ENCODE results near the gene MBNL3. TPM values are rescaled to one million over a fixed set of nuclear protein-coding genes. Genes with fewer than 3 reads are reported as not detected.

The MBNL3 gene
- total and polyA plus RNA-seq, 2 donors (not counting 3 experiments of a cell fraction or from before 2014, with no cell fraction given) = 1.8 to 5.6 TPM

- H3K9me3 ChIP-seq (replicated peaks; ENCODE audit: control insufficient read depth, insufficient read depth, low read length) = no peaks in the 10 kb centered on the region
- H3K27me3 ChIP-seq (ENCODE audit: control insufficient read depth in 2 of 2, insufficient read depth in 2 of 2, low read length in 2 of 2) = no peaks in the 10 kb centered on the region
- no TSS peak for BruUV-seq (replicated peaks)
- H3K9ac ChIP-seq (replicated peaks; ENCODE audit: extremely low read depth, insufficient read depth, low read length) = no peak overlapping the region
- H3K9me1 ChIP-seq (replicated peaks; ENCODE audit: control insufficient read depth, extremely low read depth, insufficient read depth, low read length) = no peaks in the 10 kb centered on the region
- dilution Hi-C loops (cut with MboI; ENCODE audit: extremely low pct_ligation_motif_present, low sequenced_read_pairs) (no loop called here), intact Hi-C loops (cut with micrococcal nuclease) (no loop called here)
- H3K4me2 ChIP-seq (ENCODE audit: insufficient read depth, low read length) = no peak overlapping the region
- no peak overlapping the region for H2AFZ ChIP-seq (ENCODE audit: low read depth, low read length)
- H3K79me2 ChIP-seq (ENCODE audit: control insufficient read depth, insufficient read depth, low read length) = no peaks in the 10 kb centered on the region
- no peaks in the 10 kb centered on the region for H3K36me3 ChIP-seq (ENCODE audit: control insufficient read depth in 2 of 2, extremely low read depth in 1 of 2, insufficient read depth in 2 of 2, low read length in 2 of 2)
- DNase-seq (ENCODE audit: low read depth, low spot score) (no peak), FAIRE-seq (no peak)
- no peaks in the 10 kb centered on the region for H3K4me1 ChIP-seq (ENCODE audit: control insufficient read depth, extremely low read depth, insufficient read depth, low read length)
- ChIA-PET CTCF (interaction anchor here (1.1 kb wide), 1 partner anchor 9 kb away, joined by 3 read pairs; no protein-coding TSS in a partner anchor), POLR2A (no interaction called here)
- no peak for TF ChIP-seq POLR2AphosphoS5 (IDR thresholded peaks at IDR 0.05; ENCODE audit: insufficient read depth, low read depth, low read length)
- TF ChIP-seq FOS (IDR thresholded peaks at IDR 0.05; ENCODE audit: borderline replicate concordance, insufficient read depth, low read length) = no peak
- no peak for TF ChIP-seq JUN (IDR thresholded peaks at IDR 0.05; ENCODE audit: borderline replicate concordance, insufficient read depth, insufficient read length, low read depth)
- no peak for TF ChIP-seq MYC (IDR thresholded peaks at IDR 0.05; ENCODE audit: low read depth, low read length)
- TF ChIP-seq MAX (IDR thresholded peaks at IDR 0.05; ENCODE audit: insufficient read depth, insufficient read length) = no peak
- no peak for TF ChIP-seq EZH2 (IDR thresholded peaks at IDR 0.05; ENCODE audit: borderline replicate concordance, low read depth, low read length, severe bottlenecking)
- no peak for TF ChIP-seq POLR2A (IDR thresholded peaks at IDR 0.05; ENCODE audit: low read depth, low read length)
- TF ChIP-seq GATA2 (IDR thresholded peaks at IDR 0.05; ENCODE audit: insufficient read depth, insufficient read length, low read depth, low read length) = no peak
- TF ChIP-seq, protein P1, sequence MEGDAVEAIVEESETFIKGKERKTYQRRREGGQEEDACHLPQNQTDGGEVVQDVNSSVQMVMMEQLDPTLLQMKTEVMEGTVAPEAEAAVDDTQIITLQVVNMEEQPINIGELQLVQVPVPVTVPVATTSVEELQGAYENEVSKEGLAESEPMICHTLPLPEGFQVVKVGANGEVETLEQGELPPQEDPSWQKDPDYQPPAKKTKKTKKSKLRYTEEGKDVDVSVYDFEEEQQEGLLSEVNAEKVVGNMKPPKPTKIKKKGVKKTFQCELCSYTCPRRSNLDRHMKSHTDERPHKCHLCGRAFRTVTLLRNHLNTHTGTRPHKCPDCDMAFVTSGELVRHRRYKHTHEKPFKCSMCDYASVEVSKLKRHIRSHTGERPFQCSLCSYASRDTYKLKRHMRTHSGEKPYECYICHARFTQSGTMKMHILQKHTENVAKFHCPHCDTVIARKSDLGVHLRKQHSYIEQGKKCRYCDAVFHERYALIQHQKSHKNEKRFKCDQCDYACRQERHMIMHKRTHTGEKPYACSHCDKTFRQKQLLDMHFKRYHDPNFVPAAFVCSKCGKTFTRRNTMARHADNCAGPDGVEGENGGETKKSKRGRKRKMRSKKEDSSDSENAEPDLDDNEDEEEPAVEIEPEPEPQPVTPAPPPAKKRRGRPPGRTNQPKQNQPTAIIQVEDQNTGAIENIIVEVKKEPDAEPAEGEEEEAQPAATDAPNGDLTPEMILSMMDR (IDR thresholded peaks at IDR 0.05; ENCODE audit: extremely low read depth in 1 of 2, insufficient read depth in 1 of 2, low read depth in 1 of 2, low read length in 2 of 2) = no peak
- H3K27ac ChIP-seq (ENCODE audit: insufficient read depth, low read depth, low read length) = no peak overlapping the region
- H3K4me3 ChIP-seq (replicated peaks in 1 of 3; ENCODE audit: insufficient read depth in 1 of 3, low read depth in 1 of 3, low read length in 3 of 3) = no peak overlapping the region
- no peaks in the 10 kb centered on the region for H4K20me1 ChIP-seq (replicated peaks; ENCODE audit: control insufficient read depth, extremely low read depth, insufficient read depth, low read length)
These were observed 100.5 kb downstream of the MBNL3 start for GRCh38 chrX:132388371-132388770.
